Kidney (tissue), 14 donors: Measurements from ENCODE around the gene PABPC1L. TPM values are rescaled to one million over a fixed set of nuclear protein-coding genes. Genes with fewer than 3 reads are reported as not detected.

Experiments
- DNase-seq, 5 donors: peaks; one replicate each; pipeline ENCODE4 v3.0.0-alpha.2; 2013 to 2020
- FAIRE-seq: peaks from 2 replicates; lab custom pipeline; 2012; peaks lifted over from hg19 to GRCh38; lab: Jason Lieb, UNC
- H3K27ac ChIP-seq, 2 donors: one replicate each; pipeline ENCODE4 v1.7.0; 2013; ENCODE audit warnings: low read depth in 2 of 2, low read length in 2 of 2, inconsistent platforms in 1 of 2
- H3K27me3 ChIP-seq: one replicate; pipeline ENCODE4 v1.7.1; 2013; ENCODE audit warnings: low read length, inconsistent platforms; ENCODE audit not compliant: control insufficient read depth, insufficient read depth
- H3K36me3 ChIP-seq, 3 donors: one replicate each; pipeline versions ENCODE4 v1.7.0 to v1.7.1; 2013; ENCODE audit warnings: low read length in 3 of 3, control low read depth in 1 of 3, inconsistent platforms in 1 of 3; ENCODE audit not compliant: insufficient read depth in 3 of 3, control insufficient read depth in 2 of 3
- H3K4me1 ChIP-seq, 3 donors: one replicate each; pipeline versions ENCODE4 v1.7.0 to v1.7.1; 2013; ENCODE audit warnings: low read length in 3 of 3, inconsistent platforms in 1 of 3, low read depth in 1 of 3; ENCODE audit not compliant: control insufficient read depth in 2 of 3, insufficient read depth in 2 of 3
- H3K4me3 ChIP-seq, 3 donors: one replicate each; pipeline versions ENCODE4 v1.7.0 to v1.8.1; 2013; ENCODE audit warnings: low read length in 3 of 3, control low read depth in 1 of 3, inconsistent platforms in 1 of 3
- H3K9ac ChIP-seq, 3 donors: one replicate each; pipeline versions ENCODE4 v1.7.0 to v1.7.1; 2013; ENCODE audit warnings: low read length in 3 of 3, control low read depth in 1 of 3, inconsistent platforms in 1 of 3
- H3K9me3 ChIP-seq, 3 donors: one replicate each; pipeline versions ENCODE4 v1.7.0 to v1.7.1; 2013; ENCODE audit warnings: low read length in 3 of 3, control low read depth in 1 of 3, inconsistent platforms in 1 of 3; ENCODE audit not compliant: control insufficient read depth in 2 of 3, insufficient read depth in 1 of 3
- CTCF ChIP-seq: IDR thresholded peaks from 3 replicates; pipeline ENCODE4 v1.5.1; 2012; ENCODE audit warnings: mild to moderate bottlenecking, moderate library complexity, borderline replicate concordance; ENCODE audit not compliant: insufficient read depth; ENCODE audit errors: extremely low read depth
- intact Hi-C: fragments of 100-400 bp; cut with DNase I; formaldehyde crosslinking; loops from one replicate; pipeline ENCODE4 v1.11.1; 2022
- polyA plus RNA-seq: library from polyadenylated mRNA; stranded (reverse); fragments of 350-450 nt; fragmentation: Illumina TruSeq; extraction: RNeasy Lipid Tissue Mini Kit (QIAGEN cat#74804); gene quantifications from one replicate; pipeline ENCODE4 v1.2.3, GENCODE V29; 2014; ENCODE audit warnings: low read depth, low replicate concordance; ENCODE audit not compliant: insufficient read depth
- total RNA-seq: library from RNA; stranded (reverse); fragmentation: NEBNext Ultra II Directional; extraction: Animal tissue kit (Norgen Biotek cat#: 25700); gene quantifications from one replicate; pipeline ENCODE4 v1.2.1, GENCODE V29; 2021
- donor health status: control.
- donor health status: control.
- donor health status: control.
- donor health status: control.
- donor health status: control.
- donor health status: DM: yes; HTN: yes; CAD: no.
- donor health status: Normal renal cell carcinoma (clear cell type).

Gene PABPC1L
- total and polyA plus RNA-seq, 2 donors from 2014 or later = 24.4 to 48.6 TPM

- DNase-seq = no peak
- peak overlapping the region; percentile 53 to 94 (median 92) for H3K9ac ChIP-seq
- intact Hi-C loops = no loop called here
- no peak for FAIRE-seq
- TF ChIP-seq CTCF = no peak
- H3K9me3 ChIP-seq = no peaks in the 10 kb centered on the region
- H3K27ac ChIP-seq = peak overlapping the region; percentile 84 to 86
- no peaks in the 10 kb centered on the region for H3K27me3 ChIP-seq
- H3K36me3 ChIP-seq = no peaks in the 10 kb centered on the region
- H3K4me1 ChIP-seq = peaks cover 0 to 10% (median 5%) of the 10 kb centered on the region in 3 donors
- H3K4me3 ChIP-seq = peak overlapping the region; percentile 75 to 94 (median 92)
These were observed 55.8 kb downstream of the PABPC1L start for GRCh38 chr20:44965651-44966029.

- H3K27ac ChIP-seq = peak within 1 kb of the TSS; percentile 84 to 86
- peaks cover 0 to 10% (median 4%) of the 10 kb centered on the region in 3 donors for H3K4me1 ChIP-seq
- H3K27me3 ChIP-seq = no peaks in the 10 kb centered on the region
- peak; percentile 94 to 98 (median 97) for DNase-seq
- FAIRE-seq = no peak
- intact Hi-C loops = no loop called here
- H3K9me3 ChIP-seq = no peaks in the 10 kb centered on the region
- peak within 1 kb of the TSS; percentile 82 to 94 (median 92) for H3K9ac ChIP-seq
- peak within 1 kb of the TSS; percentile 75 to 94 (median 92) for H3K4me3 ChIP-seq
- peak; percentile 39 for TF ChIP-seq CTCF
- no peaks in the 10 kb centered on the region for H3K36me3 ChIP-seq
These were observed 56.4 kb downstream of the PABPC1L start, which contains the start of gene STK4 for GRCh38 chr20:44966030-44966961. Gene STK4, plus strand, starts transcription at chr20:44966512. Its CDS starts 57 bp downstream, at chr20:44966569.

GRCh38 chr20:44967207-44967807 is 57.4 kb downstream of the PABPC1L start:
- no peak for FAIRE-seq
- DNase-seq = no peak
- no peaks in the 10 kb centered on the region for H3K27me3 ChIP-seq
- TF ChIP-seq CTCF = no peak
- H3K27ac ChIP-seq = no peak overlapping the region
- intact Hi-C loops = no loop called here
- H3K4me1 ChIP-seq = peaks cover 0 to 10% (median 4%) of the 10 kb centered on the region in 3 donors
- no peaks in the 10 kb centered on the region for H3K36me3 ChIP-seq
- H3K9ac ChIP-seq = peak overlapping the region; percentile 82 to 94 (median 85)
- H3K4me3 ChIP-seq = peak overlapping the region; percentile 75 to 92 (median 91)
- H3K9me3 ChIP-seq = no peaks in the 10 kb centered on the region
